Gastroesophageal sphincter (tissue), 3 donors: ENCODE results near the gene ITIH1.

Source experiments
- EP300 ChIP-seq: sonication (generic); formaldehyde crosslinking; IDR thresholded peaks from one replicate; pipeline ENCODE4 v1.6.1; 2017; ENCODE audit warnings: antibody characterized with exemption, mild to moderate bottlenecking
- POLR2A ChIP-seq, 2 donors: fragments of 450-650 bp; IDR thresholded peaks; one replicate each; pipeline ENCODE4 v1.6.1; 2017; ENCODE audit warnings: antibody characterized with exemption in 2 of 2, mild to moderate bottlenecking in 2 of 2, moderate library complexity in 1 of 2
- POLR2AphosphoS5 ChIP-seq: sonication (generic); formaldehyde crosslinking; IDR thresholded peaks from one replicate; pipeline ENCODE4 v1.6.1; 2017; ENCODE audit warnings: antibody characterized with exemption
- TF ChIP-seq, protein P1 (sequence below), 4 experiments: fragments of 200-600 bp in 2 of 4; fragments of 450-650 bp in 2 of 4; sonication (generic) in 1 of 4; IDR thresholded peaks; one replicate each; pipeline ENCODE4 v1.5.1; 2017 to 2019; ENCODE audit warnings: antibody characterized with exemption in 4 of 4, mild to moderate bottlenecking in 2 of 4, moderate library complexity in 2 of 4

DNA sequence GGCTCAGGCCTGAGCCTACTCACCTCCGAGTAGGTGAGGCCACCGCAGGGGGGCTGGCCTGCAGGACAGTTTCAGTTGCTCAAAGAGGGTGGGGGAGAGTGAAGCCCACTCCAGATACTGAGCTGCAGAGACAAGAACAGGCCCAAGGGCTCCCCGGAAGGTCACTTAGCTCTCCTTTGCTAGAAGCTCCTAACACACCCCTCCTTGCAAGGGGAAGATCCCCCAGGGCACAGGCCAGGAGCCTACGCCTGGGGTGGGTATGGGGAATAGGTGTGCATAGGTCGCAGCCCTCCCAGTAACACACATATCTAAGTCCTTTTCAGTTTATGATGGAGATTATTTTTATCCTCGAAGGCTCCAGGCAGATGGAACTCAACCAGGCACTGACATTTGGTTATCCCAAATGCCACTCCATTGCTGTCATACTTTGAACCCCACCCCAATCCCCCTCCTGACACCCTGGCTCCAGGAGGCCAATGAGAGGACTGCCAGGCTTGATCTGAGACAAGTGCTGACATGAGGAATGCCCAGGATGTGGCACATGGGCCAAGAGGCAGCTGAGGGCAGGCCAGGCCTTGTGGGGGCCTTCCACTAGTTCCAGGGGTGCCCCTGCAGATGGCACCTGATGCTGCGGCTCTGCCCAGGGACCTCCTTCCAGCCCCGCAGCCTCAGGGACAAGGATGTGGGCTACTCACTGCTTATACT lies 58.5 kb downstream of the ITIH1 start:
- TF ChIP-seq, protein P1, sequence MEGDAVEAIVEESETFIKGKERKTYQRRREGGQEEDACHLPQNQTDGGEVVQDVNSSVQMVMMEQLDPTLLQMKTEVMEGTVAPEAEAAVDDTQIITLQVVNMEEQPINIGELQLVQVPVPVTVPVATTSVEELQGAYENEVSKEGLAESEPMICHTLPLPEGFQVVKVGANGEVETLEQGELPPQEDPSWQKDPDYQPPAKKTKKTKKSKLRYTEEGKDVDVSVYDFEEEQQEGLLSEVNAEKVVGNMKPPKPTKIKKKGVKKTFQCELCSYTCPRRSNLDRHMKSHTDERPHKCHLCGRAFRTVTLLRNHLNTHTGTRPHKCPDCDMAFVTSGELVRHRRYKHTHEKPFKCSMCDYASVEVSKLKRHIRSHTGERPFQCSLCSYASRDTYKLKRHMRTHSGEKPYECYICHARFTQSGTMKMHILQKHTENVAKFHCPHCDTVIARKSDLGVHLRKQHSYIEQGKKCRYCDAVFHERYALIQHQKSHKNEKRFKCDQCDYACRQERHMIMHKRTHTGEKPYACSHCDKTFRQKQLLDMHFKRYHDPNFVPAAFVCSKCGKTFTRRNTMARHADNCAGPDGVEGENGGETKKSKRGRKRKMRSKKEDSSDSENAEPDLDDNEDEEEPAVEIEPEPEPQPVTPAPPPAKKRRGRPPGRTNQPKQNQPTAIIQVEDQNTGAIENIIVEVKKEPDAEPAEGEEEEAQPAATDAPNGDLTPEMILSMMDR (IDR thresholded peaks at IDR 0.05), result no peak
- TF ChIP-seq POLR2AphosphoS5 (no peak), EP300 (no peak), POLR2A (IDR thresholded peaks at IDR 0.05) (no peak)
